ENCODE data around the gene KCMF1.

KCMF1 gene

DNA sequence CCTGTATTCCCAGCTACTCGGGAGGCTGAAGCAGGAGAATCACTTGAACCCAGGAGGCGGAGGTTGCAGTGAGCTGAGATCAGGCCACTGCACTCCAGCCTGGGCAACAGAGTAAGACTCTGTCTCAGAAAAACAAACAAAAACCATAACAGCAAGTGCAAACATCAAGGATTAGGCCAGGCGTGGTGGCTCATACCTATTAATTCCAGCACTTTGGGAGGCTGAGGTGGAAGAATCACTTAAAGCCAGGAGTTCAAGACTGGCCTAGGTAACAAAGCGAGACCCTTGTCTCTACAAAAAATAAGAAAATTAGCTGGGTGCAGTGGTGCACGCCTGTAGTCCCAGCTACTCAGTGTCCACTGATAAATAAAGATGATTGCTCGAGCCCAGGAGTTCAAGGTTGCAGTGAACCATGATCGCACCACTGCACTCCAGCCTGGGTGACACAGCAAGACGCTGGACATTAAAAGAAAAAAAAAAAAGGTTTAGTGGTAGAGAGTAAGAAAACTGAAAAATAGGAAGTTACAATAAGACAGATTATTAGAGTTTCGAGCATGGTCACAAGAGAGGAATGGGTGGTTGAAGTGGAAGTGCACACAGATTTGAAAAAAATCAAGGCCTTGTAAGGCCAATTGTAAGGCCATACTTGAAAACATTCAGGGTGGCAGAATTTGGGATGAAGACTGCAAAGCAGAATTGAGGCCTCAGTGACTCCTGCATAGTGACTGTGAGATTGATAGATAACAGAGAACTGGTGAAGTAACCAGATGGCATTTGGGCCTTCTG, 6.4 kb upstream of the KCMF1 start:
- TF ChIP-seq, protein P1, sequence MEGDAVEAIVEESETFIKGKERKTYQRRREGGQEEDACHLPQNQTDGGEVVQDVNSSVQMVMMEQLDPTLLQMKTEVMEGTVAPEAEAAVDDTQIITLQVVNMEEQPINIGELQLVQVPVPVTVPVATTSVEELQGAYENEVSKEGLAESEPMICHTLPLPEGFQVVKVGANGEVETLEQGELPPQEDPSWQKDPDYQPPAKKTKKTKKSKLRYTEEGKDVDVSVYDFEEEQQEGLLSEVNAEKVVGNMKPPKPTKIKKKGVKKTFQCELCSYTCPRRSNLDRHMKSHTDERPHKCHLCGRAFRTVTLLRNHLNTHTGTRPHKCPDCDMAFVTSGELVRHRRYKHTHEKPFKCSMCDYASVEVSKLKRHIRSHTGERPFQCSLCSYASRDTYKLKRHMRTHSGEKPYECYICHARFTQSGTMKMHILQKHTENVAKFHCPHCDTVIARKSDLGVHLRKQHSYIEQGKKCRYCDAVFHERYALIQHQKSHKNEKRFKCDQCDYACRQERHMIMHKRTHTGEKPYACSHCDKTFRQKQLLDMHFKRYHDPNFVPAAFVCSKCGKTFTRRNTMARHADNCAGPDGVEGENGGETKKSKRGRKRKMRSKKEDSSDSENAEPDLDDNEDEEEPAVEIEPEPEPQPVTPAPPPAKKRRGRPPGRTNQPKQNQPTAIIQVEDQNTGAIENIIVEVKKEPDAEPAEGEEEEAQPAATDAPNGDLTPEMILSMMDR (IDR thresholded peaks at IDR 0.05): no peak

DNA sequence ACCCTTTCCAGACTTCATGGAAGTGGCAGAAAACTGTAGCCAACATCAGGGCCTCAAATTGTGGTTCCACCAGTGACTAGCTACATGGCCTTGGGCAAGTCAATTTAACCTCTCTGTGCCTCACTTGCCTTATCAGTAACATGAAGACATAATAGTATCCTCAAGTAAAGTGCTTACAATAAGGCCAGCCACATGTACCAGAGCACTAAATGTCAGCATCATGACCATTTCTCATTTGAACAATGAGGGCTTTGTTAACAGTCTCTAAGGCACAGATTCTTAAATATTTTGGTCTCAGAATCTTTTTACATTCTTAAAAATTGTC, 5.8 kb upstream of the KCMF1 start:
- TF ChIP-seq, protein P1 (IDR thresholded peaks at IDR 0.05): no peak

DNA sequence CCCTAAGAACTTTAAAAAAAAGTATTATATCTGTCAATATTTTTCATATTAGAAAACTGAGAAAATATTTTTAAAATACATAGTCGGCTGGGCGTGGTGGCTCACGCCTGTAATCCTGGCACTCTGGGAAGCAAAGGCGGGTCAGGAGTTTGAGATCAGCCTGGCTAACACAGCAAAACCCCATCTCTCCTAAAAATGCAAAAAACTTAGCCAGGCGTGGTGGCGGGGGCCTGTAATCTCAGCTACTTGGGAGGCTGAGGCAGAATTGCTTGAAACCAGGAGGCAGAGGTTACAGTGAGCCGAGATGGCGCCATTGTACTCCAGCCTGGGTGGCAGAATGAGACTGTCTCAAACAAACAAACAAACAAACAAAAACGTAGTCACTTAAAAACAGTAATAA, 5.1 kb upstream of the KCMF1 start:
- TF ChIP-seq, protein P1 (IDR thresholded peaks at IDR 0.05): no peak

DNA sequence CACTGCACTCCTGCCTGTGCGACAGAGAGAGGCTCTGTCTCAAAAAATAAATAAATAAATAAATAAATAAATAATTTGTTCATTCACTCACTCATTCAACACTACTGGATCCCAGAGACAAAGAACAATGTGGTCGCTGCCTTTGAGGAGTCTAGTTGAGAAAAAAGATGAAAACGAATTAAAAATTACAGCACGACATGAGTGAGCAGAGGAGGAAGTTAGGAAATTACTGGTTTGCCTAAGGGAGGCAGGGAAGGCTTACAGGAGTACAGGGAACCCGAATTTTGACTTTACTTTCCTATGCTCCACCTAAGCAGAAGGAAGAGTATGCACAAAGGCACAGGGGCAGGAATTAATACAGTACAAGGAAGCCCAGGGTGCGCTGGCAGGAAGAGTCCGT, 4.2 kb upstream of the KCMF1 start:
- TF ChIP-seq, protein P1 (IDR thresholded peaks at IDR 0.05): no peak

DNA sequence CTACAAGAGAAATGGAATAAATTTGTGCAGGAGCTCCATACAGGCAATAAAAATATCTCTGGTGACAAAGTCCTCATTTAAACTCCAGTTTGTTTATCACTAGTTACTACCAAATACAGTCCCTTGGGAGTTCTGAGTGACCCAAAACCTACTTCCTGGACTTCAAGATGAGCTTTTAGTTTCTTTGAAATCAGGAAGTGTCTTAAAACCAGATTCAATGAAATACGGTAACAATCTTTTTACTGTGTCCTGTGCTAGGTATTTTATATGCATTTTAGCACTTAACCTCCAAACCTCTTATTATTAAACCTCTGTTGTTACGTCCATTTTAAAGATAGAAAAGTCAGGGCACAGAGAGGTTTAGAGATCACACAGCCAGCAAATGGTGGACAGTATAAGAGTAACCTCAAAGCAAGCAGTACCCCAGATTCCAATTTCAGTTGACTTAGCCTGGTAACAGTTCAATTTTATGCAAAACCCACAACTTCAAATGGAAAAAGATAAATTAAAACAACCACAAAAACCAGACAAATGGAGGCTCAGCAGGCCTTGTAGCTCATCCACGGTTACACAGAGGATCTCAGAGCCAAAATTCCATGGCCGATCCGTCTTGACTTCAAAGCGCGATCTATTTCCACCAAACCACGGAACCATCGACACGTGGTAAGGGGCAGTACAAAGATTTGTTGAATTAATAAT, 1.3 kb upstream of the KCMF1 start:
- TF ChIP-seq, protein P1 (IDR thresholded peaks at IDR 0.05): no peak

DNA sequence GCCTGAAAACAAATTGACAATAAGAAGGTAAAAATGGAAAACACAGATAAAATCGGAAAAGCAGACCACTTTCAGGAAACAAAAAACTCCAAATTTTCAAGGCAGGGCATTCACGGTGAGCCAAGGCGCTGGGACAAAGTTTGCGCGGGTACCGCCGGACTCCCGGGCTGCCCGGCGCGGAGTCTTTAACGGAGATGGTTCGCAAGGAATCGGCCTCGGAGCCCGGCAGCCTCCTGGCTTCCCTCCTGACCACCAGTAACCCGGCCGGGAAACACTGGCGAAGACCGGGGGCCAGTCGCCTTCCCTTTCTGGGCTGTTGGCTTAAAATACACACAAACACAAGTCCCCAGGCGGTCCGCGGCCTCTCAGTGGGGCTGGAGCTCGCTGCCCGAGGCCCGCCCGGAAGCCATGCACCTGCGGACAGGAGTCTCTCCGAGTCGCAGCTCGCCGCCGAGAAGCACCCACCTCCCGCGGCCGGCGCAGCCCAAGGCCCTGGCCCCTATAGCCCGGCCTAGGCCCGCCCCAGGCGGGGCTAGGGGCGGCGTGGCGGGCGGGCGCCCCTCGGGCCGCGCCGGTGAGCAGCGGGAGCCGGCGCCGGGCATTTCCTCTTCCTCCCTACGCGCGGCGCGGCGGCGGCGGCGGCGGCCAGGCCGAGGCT, 622 bp upstream of the KCMF1 start:
- TF ChIP-seq, protein P1 (IDR thresholded peaks at IDR 0.05): no peak

DNA sequence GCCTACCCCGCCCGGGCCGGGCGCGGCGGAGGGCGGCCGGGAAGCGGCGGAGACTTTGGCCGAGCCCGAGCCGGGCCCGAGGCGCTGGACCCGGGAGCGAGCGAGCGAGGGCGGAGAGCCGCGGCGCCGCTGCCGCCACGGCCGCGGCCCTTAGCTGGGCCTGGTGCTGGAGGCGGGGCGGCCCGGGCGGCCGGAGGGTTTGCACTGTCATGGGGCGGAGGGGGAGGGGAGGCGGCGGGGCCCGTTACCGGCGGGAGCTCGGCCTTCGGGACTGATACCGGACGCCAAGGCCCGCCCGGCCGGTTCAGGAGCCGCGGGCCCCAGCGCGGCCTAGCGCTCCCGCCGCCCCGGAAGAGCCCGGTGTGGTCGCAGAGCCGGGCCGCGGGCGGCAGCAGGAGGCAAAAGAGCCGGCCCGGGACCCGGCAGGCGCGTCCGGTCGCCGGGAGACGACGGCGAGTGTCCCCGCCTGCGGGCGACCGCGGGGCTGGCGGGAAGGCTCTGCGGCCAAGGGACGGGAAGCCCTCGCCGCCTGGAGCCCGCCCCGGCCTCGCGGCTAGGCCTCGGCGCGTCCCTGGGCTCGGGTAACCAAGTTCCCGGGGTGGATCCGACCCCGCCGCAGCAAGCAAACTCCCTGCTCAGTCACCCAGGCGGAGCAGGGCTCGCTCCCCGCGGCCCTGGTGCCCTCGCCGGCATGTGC, 697 bp downstream of the KCMF1 start:
- TF ChIP-seq, protein P1 (IDR thresholded peaks at IDR 0.05): no peak

Data from LNCAP (cell line).